CD4-positive, alpha-beta T cell (primary cell): ENCODE data around the gene NQO2. TPM values are rescaled to one million over a fixed set of nuclear protein-coding genes. Genes with fewer than 3 reads are reported as not detected.

Source experiments
- ATAC-seq: fragments of 200-7000 bp; cut with Tn5 transposase; one replicate; pipeline ENCODE4 v1.10.0; 2022; ENCODE audit warnings: mild to moderate bottlenecking; ENCODE audit not compliant: poor library complexity
- CTCF ChIA-PET: fragments of 350-600 bp; sonication (Branson Sonifier 250); formaldehyde crosslinking; loops from one replicate; lab custom pipeline; 2021; ENCODE audit warnings: antibody characterized with exemption, inconsistent platforms; lab: Charles Lee
- POLR2A ChIA-PET: fragments of 350-600 bp; sonication (Branson Sonifier 250); formaldehyde crosslinking; loops from one replicate; lab custom pipeline; 2021; ENCODE audit warnings: antibody characterized with exemption, inconsistent platforms; lab: Charles Lee
- DNase-seq, 14 experiments: peaks; one replicate each; pipeline ENCODE4 v3.0.0-alpha.2; 2013 to 2020; ENCODE audit warnings: mixed read lengths in 2 of 14
- H3K27ac ChIP-seq, 2 donors: one replicate each; pipeline versions ENCODE4 v1.5.1 to v1.7.0; 2013; ENCODE audit warnings: low read length in 2 of 2, low read depth in 1 of 2, mild to moderate bottlenecking in 1 of 2
- H3K27me3 ChIP-seq, 2 experiments: 1 replicate in 1 of 2; 2 replicates in 1 of 2; pipeline versions ENCODE4 v1.6.1 to v1.7.0; 2013; ENCODE audit warnings: low read length in 2 of 2, control low read depth in 1 of 2, mild to moderate bottlenecking in 1 of 2, moderate library complexity in 1 of 2; ENCODE audit not compliant: insufficient read depth in 2 of 2, control insufficient read depth in 1 of 2
- H3K36me3 ChIP-seq: one replicate; pipeline ENCODE4 v1.6.1; 2013; ENCODE audit warnings: low read length, control low read depth; ENCODE audit not compliant: insufficient read depth
- H3K4me1 ChIP-seq: one replicate; pipeline ENCODE4 v1.6.1; 2013; ENCODE audit warnings: low read length, control low read depth; ENCODE audit not compliant: insufficient read depth
- H3K4me3 ChIP-seq: one replicate; pipeline ENCODE4 v1.5.1; 2013; ENCODE audit warnings: mild to moderate bottlenecking, low read length, moderate library complexity
- H3K9me3 ChIP-seq, 2 experiments: 1 replicate in 1 of 2; 2 replicates in 1 of 2; pipeline versions ENCODE4 v1.6.1 to v1.7.0; 2013; ENCODE audit warnings: low read length in 2 of 2, mild to moderate bottlenecking in 2 of 2, control low read depth in 1 of 2, moderate library complexity in 1 of 2; ENCODE audit not compliant: control insufficient read depth in 1 of 2, insufficient read depth in 1 of 2
- H3K27ac Mint-ChIP-seq: one replicate; pipeline ENCODE4 v1.8.0; 2020; ENCODE audit warnings: mixed read lengths
- H3K27me3 Mint-ChIP-seq: one replicate; pipeline ENCODE4 v1.8.0; 2021; ENCODE audit warnings: mixed read lengths
- H3K36me3 Mint-ChIP-seq: one replicate; pipeline ENCODE4 v1.8.0; 2021; ENCODE audit warnings: low read depth, mixed read lengths
- H3K4me1 Mint-ChIP-seq: one replicate; pipeline ENCODE4 v1.8.0; 2021; ENCODE audit warnings: low read depth, mixed read lengths
- H3K4me3 Mint-ChIP-seq: one replicate; pipeline ENCODE4 v1.8.0; 2020; ENCODE audit warnings: mild to moderate bottlenecking, mixed read lengths
- H3K9me3 Mint-ChIP-seq: one replicate; pipeline ENCODE4 v1.8.0; 2020; ENCODE audit warnings: mixed read lengths
- intact Hi-C, 2 experiments: fragments of 100-400 bp; cut with DNase I in 1 of 2; cut with micrococcal nuclease in 1 of 2; formaldehyde crosslinking; loops; one replicate each; pipeline versions ENCODE4 v1.15.1 to v1.9.0; 2023 to 2025; cut with DNase I, micrococcal nuclease
- total RNA-seq, 174 experiments: library from RNA in 2 of 174; stranded (reverse) in 2 of 174; gene quantifications; one replicate each; pipeline ENCODE4 v1.2.3 and lab custom pipeline; 2021 to 2026
- TF ChIP-seq, protein P1 (sequence below): fragments of 200-600 bp; IDR thresholded peaks from one replicate; pipeline ENCODE4 v1.8.0; 2022; ENCODE audit warnings: antibody characterized with exemption, mild to moderate bottlenecking

The NQO2 gene
- total RNA-seq, 2 experiments from 2014 or later, result 6.7 to 7.7 TPM

DNA sequence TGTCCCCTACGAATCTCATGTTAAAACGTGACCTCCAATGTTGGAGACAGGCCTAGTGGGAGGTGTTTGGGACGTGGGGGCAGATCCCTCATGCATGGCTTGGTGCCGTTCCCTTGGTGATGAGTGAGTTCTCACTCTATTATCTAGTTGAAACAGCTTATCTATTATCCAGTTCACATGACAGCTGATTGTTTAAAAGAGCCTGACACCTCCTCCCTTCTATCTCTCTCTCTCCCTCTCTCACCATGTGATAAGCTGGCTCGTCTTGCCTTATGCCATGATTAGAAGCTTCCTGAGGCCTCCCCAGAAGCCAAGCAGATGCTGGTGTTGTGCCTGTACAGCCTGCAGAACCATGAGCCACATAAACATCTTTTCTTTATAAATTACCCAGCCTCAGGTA lies 35.7 kb downstream of the NQO2 start:
- no peaks in the 10 kb centered on the region for H3K27me3 ChIP-seq
- CTCF ChIA-PET, result no interaction called here
- Mint-ChIP-seq H3K4me1 (peaks cover 10% of the 10 kb centered on the region), H3K36me3 (no peaks in the 10 kb centered on the region), H3K9me3 (no peaks in the 10 kb centered on the region), H3K4me3 (no peak overlapping the region), H3K27ac (no peak overlapping the region), H3K27me3 (peaks cover 10% of the 10 kb centered on the region)
- no peak overlapping the region for H3K4me3 ChIP-seq
- no peaks in the 10 kb centered on the region for H3K4me1 ChIP-seq
- H3K27ac ChIP-seq, result no peak overlapping the region
- POLR2A ChIA-PET, result interaction anchor here (1.9 kb wide), 1 partner anchor 9 kb away, joined by 7 read pairs; no protein-coding TSS in a partner anchor
- no peaks in the 10 kb centered on the region for H3K9me3 ChIP-seq
- no peak for DNase-seq
- TF ChIP-seq, protein P1, sequence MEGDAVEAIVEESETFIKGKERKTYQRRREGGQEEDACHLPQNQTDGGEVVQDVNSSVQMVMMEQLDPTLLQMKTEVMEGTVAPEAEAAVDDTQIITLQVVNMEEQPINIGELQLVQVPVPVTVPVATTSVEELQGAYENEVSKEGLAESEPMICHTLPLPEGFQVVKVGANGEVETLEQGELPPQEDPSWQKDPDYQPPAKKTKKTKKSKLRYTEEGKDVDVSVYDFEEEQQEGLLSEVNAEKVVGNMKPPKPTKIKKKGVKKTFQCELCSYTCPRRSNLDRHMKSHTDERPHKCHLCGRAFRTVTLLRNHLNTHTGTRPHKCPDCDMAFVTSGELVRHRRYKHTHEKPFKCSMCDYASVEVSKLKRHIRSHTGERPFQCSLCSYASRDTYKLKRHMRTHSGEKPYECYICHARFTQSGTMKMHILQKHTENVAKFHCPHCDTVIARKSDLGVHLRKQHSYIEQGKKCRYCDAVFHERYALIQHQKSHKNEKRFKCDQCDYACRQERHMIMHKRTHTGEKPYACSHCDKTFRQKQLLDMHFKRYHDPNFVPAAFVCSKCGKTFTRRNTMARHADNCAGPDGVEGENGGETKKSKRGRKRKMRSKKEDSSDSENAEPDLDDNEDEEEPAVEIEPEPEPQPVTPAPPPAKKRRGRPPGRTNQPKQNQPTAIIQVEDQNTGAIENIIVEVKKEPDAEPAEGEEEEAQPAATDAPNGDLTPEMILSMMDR, result no peak
- intact Hi-C loops, result no loop called here
- ATAC-seq, result no peak
- no peaks in the 10 kb centered on the region for H3K36me3 ChIP-seq

DNA sequence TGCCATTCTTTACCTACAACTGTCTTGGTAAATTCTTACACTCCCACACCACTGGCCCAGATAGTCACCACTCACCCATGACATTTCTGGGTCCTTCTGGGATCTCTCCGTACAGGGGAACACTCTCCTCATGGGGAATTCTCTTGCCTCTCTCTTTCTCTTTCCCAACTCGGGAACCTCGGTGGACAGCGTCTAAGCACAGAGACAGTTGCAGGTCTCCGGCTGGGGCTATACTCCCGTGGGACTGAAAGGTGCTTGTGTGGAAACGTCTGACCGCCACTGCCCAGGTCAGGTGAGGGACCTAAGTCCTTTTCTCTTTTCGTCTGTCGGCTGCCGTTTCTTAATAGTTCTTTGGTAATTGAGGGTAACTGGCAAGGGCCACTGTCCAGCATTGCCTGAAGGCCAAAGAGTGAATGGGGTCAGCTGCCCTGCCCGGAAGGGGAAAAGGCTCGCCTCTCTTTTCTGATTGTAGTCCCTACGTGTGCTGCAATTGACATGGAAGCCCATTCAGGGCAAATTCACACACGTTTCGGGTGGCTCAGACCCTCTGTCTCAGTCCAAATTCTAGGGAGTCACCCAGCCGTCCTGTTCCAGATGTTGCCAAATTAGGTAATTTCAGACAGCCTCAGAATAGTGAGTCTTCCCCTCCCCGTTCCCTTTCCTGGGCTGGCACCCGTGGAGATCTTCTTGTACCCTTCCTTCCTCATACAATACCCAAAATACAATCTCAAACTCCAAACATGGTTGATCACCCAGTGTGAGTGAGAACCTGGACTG lies 37.4 kb downstream of the NQO2 start:
- no peak overlapping the region for H3K4me3 Mint-ChIP-seq
- Histone ChIP-seq H3K4me1 (no peaks in the 10 kb centered on the region), H3K27me3 (no peaks in the 10 kb centered on the region), H3K4me3 (no peak overlapping the region), H3K36me3 (no peaks in the 10 kb centered on the region), H3K27ac (no peak overlapping the region), H3K9me3 (no peaks in the 10 kb centered on the region)
- CTCF ChIA-PET, result interaction anchor here (1.1 kb wide), 1 partner anchor 30 kb away, joined by 4 read pairs; no protein-coding TSS in a partner anchor
- DNase-seq (no peak), ATAC-seq (no peak)
- no peaks in the 10 kb centered on the region for H3K9me3 Mint-ChIP-seq
- intact Hi-C loops, result no loop called here
- peaks cover 3% of the 10 kb centered on the region for H3K4me1 Mint-ChIP-seq
- POLR2A ChIA-PET, result interaction anchor here (1.9 to 2.2 kb wide), 2 partner anchors 10 kb away, joined by 7 to 17 read pairs; no protein-coding TSS in a partner anchor
- H3K36me3 Mint-ChIP-seq, result no peaks in the 10 kb centered on the region
- H3K27ac Mint-ChIP-seq, result no peak overlapping the region
- TF ChIP-seq, protein P1, result no peak
- H3K27me3 Mint-ChIP-seq, result peaks cover 3% of the 10 kb centered on the region

DNA sequence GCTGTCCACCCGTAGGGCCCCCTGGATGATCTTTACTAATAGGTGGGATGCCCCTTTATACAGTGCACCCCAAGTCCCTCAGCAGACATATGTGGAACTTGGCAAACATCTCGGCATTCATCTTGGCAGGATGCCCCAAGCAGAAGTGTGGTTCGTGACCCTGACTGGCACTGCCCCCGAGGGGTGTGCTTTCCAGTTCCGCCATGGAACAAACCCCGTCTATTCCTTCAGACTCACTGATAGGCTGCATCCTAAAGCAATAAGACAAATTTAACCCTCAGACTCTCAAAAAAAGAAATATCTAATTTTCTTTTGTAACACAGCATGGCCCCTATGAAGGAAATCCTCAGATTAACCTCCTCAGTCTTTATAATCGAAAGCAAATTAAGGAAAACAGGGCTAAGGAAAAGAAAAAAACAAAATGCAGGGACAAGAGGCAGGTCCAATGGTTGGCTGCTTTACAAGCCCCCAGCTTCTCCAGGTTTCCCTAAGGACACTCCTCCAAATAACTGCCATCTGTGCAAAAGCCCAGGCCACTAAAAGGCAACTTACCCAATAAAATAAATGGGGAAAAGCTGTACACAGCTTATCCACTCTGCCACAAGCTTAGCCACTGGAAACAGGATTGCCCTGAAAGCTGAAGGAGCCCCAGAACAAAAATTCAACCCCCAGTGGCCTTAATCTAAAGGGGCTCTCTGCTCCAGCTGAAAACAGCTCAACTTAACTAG lies 38.1 kb downstream of the NQO2 start:
- no peaks in the 10 kb centered on the region for H3K36me3 ChIP-seq
- no peak for DNase-seq
- no peaks in the 10 kb centered on the region for H3K36me3 Mint-ChIP-seq
- no peak overlapping the region for H3K4me3 ChIP-seq
- H3K27me3 ChIP-seq, result no peaks in the 10 kb centered on the region
- no peaks in the 10 kb centered on the region for H3K27me3 Mint-ChIP-seq
- H3K4me3 Mint-ChIP-seq, result no peak overlapping the region
- intact Hi-C loops, result no loop called here
- no peaks in the 10 kb centered on the region for H3K9me3 ChIP-seq
- H3K4me1 ChIP-seq, result no peaks in the 10 kb centered on the region
- H3K9me3 Mint-ChIP-seq, result no peaks in the 10 kb centered on the region
- no peak overlapping the region for H3K27ac Mint-ChIP-seq
- no peak for ATAC-seq
- CTCF ChIA-PET, result interaction anchor here (1.1 to 1.5 kb wide), 2 partner anchors 29 to 36 kb away, joined by 4 to 5 read pairs; no protein-coding TSS in a partner anchor
- H3K4me1 Mint-ChIP-seq, result no peaks in the 10 kb centered on the region
- POLR2A ChIA-PET, result interaction anchor here (1.9 to 2.2 kb wide), 2 partner anchors 11 to 16 kb away, joined by 6 to 17 read pairs; no protein-coding TSS in a partner anchor
- TF ChIP-seq, protein P1, result no peak
- no peak overlapping the region for H3K27ac ChIP-seq
